IMR-90 (cell line): ENCODE measurements around the gene AAMP. TPM values are rescaled to one million over a fixed set of nuclear protein-coding genes. Genes with fewer than 3 reads are reported as not detected.

Experiments
- ATAC-seq: fragments of 200-7000 bp; cut with Tn5 transposase; 2 replicates; pipeline ENCODE4 v1.9.1; 2020; ENCODE audit warnings: low read depth, mild to moderate bottlenecking, moderate library complexity
- BruUV-seq: library from RNA; stranded (reverse); fragments of 400-500 nt; replicated peaks from 2 replicates; lab custom pipeline; 2021; lab: Mats Ljungman, UMichigan
- CTCF ChIA-PET: fragments of 300-600 bp; formaldehyde crosslinking; extraction: SDS; loops from one replicate; lab custom pipeline; 2021; ENCODE audit warnings: antibody characterized with exemption; lab: Yijun Ruan, JAX
- POLR2A ChIA-PET: fragments of 300-600 bp; sonication (Branson Sonifier 250); formaldehyde crosslinking; loops from one replicate; lab custom pipeline; 2022; ENCODE audit warnings: antibody characterized with exemption; ENCODE audit not compliant: unreplicated experiment; lab: Charles Lee
- DNase-seq: peaks from one replicate; pipeline ENCODE4 v3.0.0; 2013
- H2AFZ ChIP-seq: replicated peaks from 2 replicates; pipeline ENCODE3; 2013; ENCODE audit warnings: low read length, mild to moderate bottlenecking; ENCODE audit not compliant: poor library complexity
- H2AK5ac ChIP-seq: 2 replicates; pipeline ENCODE4 v1.6.1; 2013; ENCODE audit warnings: low read depth, low read length, inconsistent platforms
- H2AK9ac ChIP-seq: replicated peaks from 2 replicates; pipeline ENCODE3; 2013; ENCODE audit warnings: mild to moderate bottlenecking, low read depth, low read length, moderate library complexity; ENCODE audit not compliant: poor library complexity
- H2BK120ac ChIP-seq: 2 replicates; pipeline ENCODE4 v1.6.1; 2013; ENCODE audit warnings: low read depth, low read length, inconsistent platforms
- H2BK15ac ChIP-seq: 3 replicates; pipeline ENCODE4 v1.6.1; 2013; ENCODE audit warnings: low read depth, low read length, inconsistent platforms
- H2BK20ac ChIP-seq: 2 replicates; pipeline ENCODE4 v1.6.1; 2013; ENCODE audit warnings: low read depth, mild to moderate bottlenecking, inconsistent platforms, low read length, moderate library complexity
- H2BK5ac ChIP-seq: 2 replicates; pipeline ENCODE4 v1.6.1; 2013; ENCODE audit warnings: mild to moderate bottlenecking, low read depth, low read length, inconsistent platforms; ENCODE audit not compliant: poor library complexity, severe bottlenecking
- H3K14ac ChIP-seq: replicated peaks from 2 replicates; pipeline ENCODE4 v1.6.1; 2013; ENCODE audit warnings: low read depth, low read length, inconsistent platforms
- H3K18ac ChIP-seq: 2 replicates; pipeline ENCODE4 v1.6.1; 2013; ENCODE audit warnings: low read depth, low read length, control low read depth
- H3K23ac ChIP-seq: 2 replicates; pipeline ENCODE4 v1.6.1; 2013; ENCODE audit warnings: low read depth, low read length, inconsistent platforms
- H3K27ac ChIP-seq: 2 replicates; pipeline ENCODE4 v1.5.1; 2013; ENCODE audit warnings: mild to moderate bottlenecking, control low read depth, low read length; ENCODE audit not compliant: insufficient read depth
- H3K27me3 ChIP-seq: 2 replicates; pipeline ENCODE4 v1.6.1; 2013; ENCODE audit warnings: low read length; ENCODE audit not compliant: control insufficient read depth, insufficient read depth
- H3K36me3 ChIP-seq: 2 replicates; pipeline ENCODE4 v1.6.1; 2013; ENCODE audit warnings: low read length, mixed read lengths; ENCODE audit not compliant: control insufficient read depth, insufficient read depth
- H3K4ac ChIP-seq: 2 replicates; pipeline ENCODE4 v1.6.1; 2013; ENCODE audit warnings: low read depth, low read length, inconsistent platforms
- H3K4me1 ChIP-seq: 2 replicates; pipeline ENCODE4 v1.6.1; 2013; ENCODE audit warnings: low read length, mixed read lengths; ENCODE audit not compliant: control insufficient read depth, insufficient read depth
- H3K4me2 ChIP-seq: 2 replicates; pipeline ENCODE4 v1.6.1; 2013; ENCODE audit warnings: low read depth, mild to moderate bottlenecking, control low read depth, low read length, moderate library complexity
- H3K4me3 ChIP-seq: 2 replicates; pipeline ENCODE4 v1.5.1; 2013; ENCODE audit warnings: low read depth, mild to moderate bottlenecking, control low read depth, low read length, moderate library complexity; ENCODE audit not compliant: insufficient read depth
- H3K56ac ChIP-seq: 2 replicates; pipeline ENCODE4 v1.6.1; 2013; ENCODE audit warnings: low read length, inconsistent platforms; ENCODE audit not compliant: insufficient read depth; ENCODE audit errors: extremely low read depth
- H3K79me1 ChIP-seq, 2 experiments: 2 replicates each; pipeline ENCODE4 v1.6.1; 2013; ENCODE audit warnings: low read length in 2 of 2, inconsistent platforms in 1 of 2, low read depth in 1 of 2
- H3K9ac ChIP-seq: 2 replicates; pipeline ENCODE4 v1.6.1; 2013; ENCODE audit warnings: low read depth, low read length, control low read depth
- H3K9me1 ChIP-seq: 2 replicates; pipeline ENCODE4 v1.6.1; 2013; ENCODE audit warnings: low read length, inconsistent platforms; ENCODE audit not compliant: insufficient read depth
- H3K9me3 ChIP-seq: 2 replicates; pipeline ENCODE4 v1.6.1; 2013; ENCODE audit warnings: low read length; ENCODE audit not compliant: control insufficient read depth, insufficient read depth
- H4K20me1 ChIP-seq: 2 replicates; pipeline ENCODE4 v1.6.1; 2013; ENCODE audit warnings: low read length, inconsistent platforms; ENCODE audit not compliant: insufficient read depth
- H4K5ac ChIP-seq: 2 replicates; pipeline ENCODE4 v1.6.1; 2013; ENCODE audit warnings: mild to moderate bottlenecking, low read depth, low read length, control low read depth
- H4K8ac ChIP-seq, 2 experiments: 2 replicates each; pipeline ENCODE4 v1.6.1; 2013; ENCODE audit warnings: low read depth in 2 of 2, low read length in 2 of 2, control low read depth in 1 of 2, inconsistent platforms in 1 of 2
- H4K91ac ChIP-seq: 2 replicates; pipeline ENCODE4 v1.6.1; 2013; ENCODE audit warnings: low read depth, low read length, inconsistent platforms; ENCODE audit not compliant: insufficient read depth
- MXI1 ChIP-seq: IDR thresholded peaks from 2 replicates; pipeline ENCODE4 v1.6.1; 2012; ENCODE audit warnings: low read depth, mild to moderate bottlenecking, low read length, moderate library complexity, borderline replicate concordance
- NFE2L2 ChIP-seq: fragments of 150-350 bp; IDR thresholded peaks from 2 replicates; pipeline ENCODE4 v1.6.1; 2016; ENCODE audit warnings: low read depth, mild to moderate bottlenecking, low read length
- WGBS, 2 experiments: methylation state at CpG; one replicate each; pipeline versions ENCODE4 v1.1.5 to v1.1.7; 2013; ENCODE audit warnings: missing lambda C conversion rate in 2 of 2; ENCODE audit not compliant: insufficient read length in 1 of 2; ENCODE audit errors: extremely low coverage in 2 of 2; 5-methylcytosine and 5-hydroxymethylcytosine counted together
- dilution Hi-C: fragments of 300-500 bp; cut with HindIII; formaldehyde crosslinking; loops from one replicate; pipeline ENCODE4 v1.14.3; 2018; ENCODE audit warnings: low sequenced_read_pairs; ENCODE audit not compliant: unreplicated experiment
- in situ Hi-C: fragments of 300-500 bp; cut with MboI; formaldehyde crosslinking; loops from 3 replicates; pipeline ENCODE4 v1.14.3; 2019; ENCODE audit warnings: low sequenced_read_pairs, inconsistent platforms, mixed read lengths
- intact Hi-C: fragments of 100-400 bp; cut with micrococcal nuclease; formaldehyde crosslinking; loops from 2 replicates; pipeline ENCODE4 v1.10.0; 2022
- polyA plus RNA-seq, 3 experiments: library from polyadenylated mRNA; depleted of rRNA; stranded (reverse); fragments of >200 nt; gene quantifications; 2 replicates each; pipeline ENCODE4 v1.2.3, GENCODE V29; 2012; ENCODE audit warnings: low replicate concordance in 1 of 3
- total RNA-seq: library from RNA; depleted of rRNA; stranded (reverse); fragments of >200 nt; gene quantifications from 2 replicates; pipeline ENCODE4 v1.2.3, GENCODE V29; 2012

Gene AAMP
- total and polyA plus RNA-seq, 2 of the 4 experiments (the other 2 are of a cell fraction): 104 to 112 TPM

GRCh38 chr2:218221000-218221399 is 48.9 kb downstream of the AAMP start:
- Histone ChIP-seq H3K14ac (no peak overlapping the region), H2AFZ (no peak overlapping the region), H3K4me1 (peaks cover 22% of the 10 kb centered on the region), H3K9me1 (peaks cover 16% of the 10 kb centered on the region), H3K4me2 (peak overlapping the region; percentile 32; the same call in 1 of the 2 replicates), H4K20me1 (peaks cover 84% of the 10 kb centered on the region), H3K4me3 (no peak overlapping the region), H2BK120ac (no peak overlapping the region), H3K9me3 (no peaks in the 10 kb centered on the region), H2AK5ac (no peak overlapping the region), H2AK9ac (no peak overlapping the region), H3K36me3 (peaks cover 16% of the 10 kb centered on the region), H2BK20ac (no peak overlapping the region), H3K79me1 (peaks cover 0 to 51% of the 10 kb centered on the region in 2 experiments; a peak in 2 of 4 replicates), H4K8ac (no peak overlapping the region), H3K27ac (no peak overlapping the region), H4K5ac (no peak overlapping the region), H3K23ac (no peak overlapping the region), H3K56ac (no peak overlapping the region), H3K9ac (no peak overlapping the region), H3K18ac (no peak overlapping the region), H4K91ac (no peak overlapping the region), H3K4ac (no peak overlapping the region), H3K27me3 (no peaks in the 10 kb centered on the region), H2BK15ac (no peak overlapping the region), H2BK5ac (no peak overlapping the region)
- dilution Hi-C loops: no loop called here
- 79% methylated on average over 2 of the region's 5 CpGs; no CpG with 5 or more reads in 1 of the 2 experiments for WGBS, 2 experiments
- ChIA-PET CTCF (interaction anchor here (1.1 kb wide), 1 partner anchor 38 kb away, joined by 3 read pairs; no protein-coding TSS in a partner anchor), POLR2A (interaction anchor here (0.6 kb wide), 1 partner anchor 34 kb away, joined by 9 read pairs; no protein-coding TSS in a partner anchor)
- BruUV-seq: no TSS peak
- no peak for DNase-seq
- no peak for TF ChIP-seq NFE2L2
- no peak for TF ChIP-seq MXI1
- in situ Hi-C loops: no loop called here
- no peak for ATAC-seq
- intact Hi-C loops: no loop called here
